AG04449 (cell line): ENCODE results near the gene LATS2.

Experiments used
- CTCF ChIA-PET: fragments of 350-600 bp; formaldehyde crosslinking; extraction: SDS; loops from one replicate; lab custom pipeline; 2021; ENCODE audit warnings: antibody characterized with exemption; lab: Yijun Ruan, JAX
- POLR2A ChIA-PET: fragments of 400-600, 350-600 bp; formaldehyde crosslinking; extraction: SDS; loops from one replicate; lab custom pipeline; 2020; ENCODE audit warnings: antibody characterized with exemption, inconsistent platforms; lab: Yijun Ruan, JAX
- DNase-seq: peaks from one replicate; pipeline ENCODE4 v3.0.0-alpha.2; 2010; ENCODE audit warnings: low read depth, low spot score
- H3K4me3 ChIP-seq: 2 replicates; pipeline ENCODE4 v1.5.1; 2011; ENCODE audit warnings: low read depth, mild to moderate bottlenecking, control low read depth, low read length
- CTCF ChIP-seq: IDR thresholded peaks from one replicate; pipeline ENCODE4 v1.5.1; 2011; ENCODE audit warnings: mild to moderate bottlenecking, moderate library complexity, low read length, control low read depth, inconsistent platforms; ENCODE audit not compliant: insufficient read depth; ENCODE audit errors: missing control alignments

LATS2 gene

GRCh38 chr13:21061029-21061763 is at the start of gene LATS2:
Gene LATS2 (minus strand): TSS chr13:21061586. CDS start chr13:21046026, 15,560 bp downstream.
- POLR2A ChIA-PET = interaction anchor here (0.7 to 1.4 kb wide), 6 partner anchors 8 to 72 kb away, joined by 3 to 16 read pairs (median 4); no protein-coding TSS in a partner anchor
- TF ChIP-seq CTCF = peak; percentile 37
- DNase-seq = peak; percentile 70
- H3K4me3 ChIP-seq = peak within 1 kb of the TSS; percentile 76
- CTCF ChIA-PET = interaction anchor here (2.2 kb wide), 2 partner anchors 10 to 65 kb away, joined by 7 to 8 read pairs; no protein-coding TSS in a partner anchor

GRCh38 chr13:21109168-21109567 is 47.8 kb upstream of the LATS2 start:
- no peak for TF ChIP-seq CTCF
- H3K4me3 ChIP-seq = no peak overlapping the region
- ChIA-PET CTCF (interaction anchor here (0.8 to 3.1 kb wide), 5 partner anchors 13 to 370 kb away, joined by 3 to 19 read pairs (median 5); no protein-coding TSS in a partner anchor), POLR2A (no interaction called here)
- DNase-seq = no peak

GRCh38 chr13:21106089-21106488 is 44.7 kb upstream of the LATS2 start:
- DNase-seq = peak; percentile 26
- ChIA-PET CTCF (interaction anchor here (0.7 to 1.1 kb wide), 2 partner anchors 17 to 163 kb away, joined by 3 read pairs; no protein-coding TSS in a partner anchor), POLR2A (no interaction called here)
- TF ChIP-seq CTCF = no peak
- H3K4me3 ChIP-seq = no peak overlapping the region

GRCh38 chr13:21104199-21105019 is 43.0 kb upstream of the LATS2 start:
- no peak for DNase-seq
- no peak overlapping the region for H3K4me3 ChIP-seq
- POLR2A ChIA-PET = no interaction called here
- TF ChIP-seq CTCF = no peak
- CTCF ChIA-PET = no interaction called here

- no peak for DNase-seq
- POLR2A ChIA-PET = no interaction called here
- H3K4me3 ChIP-seq = no peak overlapping the region
- TF ChIP-seq CTCF = no peak
- CTCF ChIA-PET = interaction anchor here (1.4 kb wide), 1 partner anchor 375 kb away, joined by 4 read pairs; no protein-coding TSS in a partner anchor
These were observed 40.6 kb upstream of the LATS2 start for GRCh38 chr13:21101865-21102576.
